HEK293T (cell line): ENCODE data around the gene CHAF1B.
"Not testable (repeated sequence)": the region's sequence is repeated elsewhere in the genome, so short reads cannot be mapped to it uniquely, and the experiment has no call there.

Source experiments
- CTCF ChIA-PET: fragments of 350-600 bp; formaldehyde crosslinking; extraction: SDS; loops from one replicate; lab custom pipeline; 2021; ENCODE audit warnings: antibody characterized with exemption, inconsistent platforms; lab: Yijun Ruan, JAX
- POLR2A ChIA-PET: fragments of 350-600 bp; formaldehyde crosslinking; extraction: SDS; loops from one replicate; lab custom pipeline; 2020; ENCODE audit warnings: antibody characterized with exemption, inconsistent platforms; lab: Yijun Ruan, JAX
- DNase-seq: peaks from one replicate; pipeline ENCODE4 v3.0.0; 2012; ENCODE audit warnings: mixed read lengths; ENCODE audit errors: extremely low spot score
- ARNT ChIP-seq: fragments of 450-650 bp; IDR thresholded peaks from 2 replicates; pipeline ENCODE4 v1.6.1; 2017; ENCODE audit warnings: mild to moderate bottlenecking
- BHLHE40 ChIP-seq: fragments of 450-650 bp; IDR thresholded peaks from 2 replicates; pipeline ENCODE4 v1.6.1; 2016; ENCODE audit warnings: mild to moderate bottlenecking, moderate library complexity, borderline replicate concordance
- CTBP1 ChIP-seq: fragments of 450-650 bp; IDR thresholded peaks from 2 replicates; pipeline ENCODE4 v1.6.1; 2016; ENCODE audit warnings: borderline replicate concordance
- ELF4 ChIP-seq: fragments of 450-650 bp; IDR thresholded peaks from 2 replicates; pipeline ENCODE4 v1.6.1; 2017; ENCODE audit warnings: antibody characterized with exemption
- FOXA1 ChIP-seq: fragments of 450-650 bp; IDR thresholded peaks from 2 replicates; pipeline ENCODE4 v1.6.1; 2016; ENCODE audit warnings: mild to moderate bottlenecking
- FOXK2 ChIP-seq: fragments of 450-650 bp; IDR thresholded peaks from 2 replicates; pipeline ENCODE4 v1.6.1; 2016; ENCODE audit warnings: mild to moderate bottlenecking
- FOXM1 ChIP-seq: fragments of 450-650 bp; IDR thresholded peaks from 2 replicates; pipeline ENCODE4 v1.6.1; 2017; ENCODE audit warnings: mild to moderate bottlenecking, borderline replicate concordance
- HDGF ChIP-seq: fragments of 450-650 bp; IDR thresholded peaks from 2 replicates; pipeline ENCODE4 v1.6.1; 2017; ENCODE audit warnings: antibody characterized with exemption, borderline replicate concordance
- L3MBTL2 ChIP-seq: fragments of 450-650 bp; conservative IDR thresholded peaks from 2 replicates; pipeline ENCODE4 v1.6.1; 2016; ENCODE audit warnings: mild to moderate bottlenecking
- LEF1 ChIP-seq: fragments of 450-650 bp; IDR thresholded peaks from 2 replicates; pipeline ENCODE4 v1.6.1; 2017; ENCODE audit warnings: mild to moderate bottlenecking, borderline replicate concordance
- NFRKB ChIP-seq: fragments of 450-650 bp; IDR thresholded peaks from 2 replicates; pipeline ENCODE4 v1.6.1; 2016; ENCODE audit warnings: mild to moderate bottlenecking, moderate library complexity
- PKNOX1 ChIP-seq: fragments of 450-650 bp; IDR thresholded peaks from 2 replicates; pipeline ENCODE4 v1.6.1; 2016
- SP1 ChIP-seq: fragments of 450-650 bp; IDR thresholded peaks from 2 replicates; pipeline ENCODE4 v1.6.1; 2017
- SUZ12 ChIP-seq: fragments of 450-650 bp; IDR thresholded peaks from 2 replicates; pipeline ENCODE4 v1.6.1; 2016; ENCODE audit warnings: mild to moderate bottlenecking
- TARDBP ChIP-seq: fragments of 450-650 bp; IDR thresholded peaks from 2 replicates; pipeline ENCODE4 v1.6.1; 2016
- ZNF384 ChIP-seq: fragments of 450-650 bp; IDR thresholded peaks from 2 replicates; pipeline ENCODE4 v1.6.1; 2016

Gene CHAF1B

GRCh38 chr21:36384885-36385232 lies 333 bp upstream of the CHAF1B start:
- ChIA-PET POLR2A (interaction anchor here (0.9 to 1.3 kb wide), 2 partner anchors 8 to 65 kb away, joined by 3 to 4 read pairs; partner anchors contain the start of gene MORC3), CTCF (no interaction called here)
- no peak for DNase-seq
- TF ChIP-seq FOXK2 (no peak), TARDBP (no peak), NFRKB (no peak), HDGF (no peak)

- POLR2A ChIA-PET: interaction anchor here (1.3 kb wide), 1 partner anchor 10 kb away, joined by 4 read pairs; no protein-coding TSS in a partner anchor
- CTCF ChIA-PET: interaction anchor here (0.6 kb wide), 1 partner anchor 20 kb away, joined by 4 read pairs; no protein-coding TSS in a partner anchor
- no peak for TF ChIP-seq FOXM1
- no peak for TF ChIP-seq CTBP1
- no peak for TF ChIP-seq NFRKB
- no peak for TF ChIP-seq L3MBTL2
- no peak for TF ChIP-seq TARDBP
- no peak for TF ChIP-seq FOXA1
- TF ChIP-seq BHLHE40: no peak
- TF ChIP-seq FOXK2: no peak
- no peak for TF ChIP-seq HDGF
- TF ChIP-seq SUZ12: no peak
- TF ChIP-seq ELF4: no peak
- no peak for TF ChIP-seq ZNF384
- no peak for TF ChIP-seq ARNT
- no peak for TF ChIP-seq SP1
- no peak for TF ChIP-seq PKNOX1
- no peak for DNase-seq
These were observed 945 bp downstream of the CHAF1B start for GRCh38 chr21:36386031-36386642.

- TF ChIP-seq TARDBP: no peak
- no peak for TF ChIP-seq SP1
- no peak for TF ChIP-seq CTBP1
- TF ChIP-seq FOXA1: no peak
- ChIA-PET POLR2A (no interaction called here), CTCF (no interaction called here)
- DNase-seq: no peak
These were observed 2.9 kb downstream of the CHAF1B start for GRCh38 chr21:36388096-36388495.

GRCh38 chr21:36388835-36389234 lies 3.6 kb downstream of the CHAF1B start:
- DNase-seq: peak; percentile 27

GRCh38 chr21:36391649-36392048 lies 6.5 kb downstream of the CHAF1B start:
- POLR2A ChIA-PET, CTCF ChIA-PET, DNase-seq: not testable (repeated sequence)

More at GRCh38 chr21:36388835-36389234, 3.6 kb downstream of the CHAF1B start:
- TF ChIP-seq L3MBTL2 (no peak), SP1 (no peak), LEF1 (no peak), ZNF384 (no peak), FOXM1 (no peak), NFRKB (no peak), ARNT (no peak), FOXK2 (no peak), ELF4 (no peak), PKNOX1 (no peak), FOXA1 (no peak), CTBP1 (no peak), SUZ12 (no peak), HDGF (no peak), TARDBP (no peak), BHLHE40 (no peak)
- POLR2A ChIA-PET: no interaction called here
- CTCF ChIA-PET: no interaction called here

- POLR2A ChIA-PET: no interaction called here
- no peak for TF ChIP-seq ARNT
- TF ChIP-seq SUZ12: no peak
- no peak for TF ChIP-seq ZNF384
- TF ChIP-seq FOXM1: no peak
- TF ChIP-seq BHLHE40: no peak
- no peak for TF ChIP-seq SP1
- TF ChIP-seq HDGF: no peak
- no peak for TF ChIP-seq FOXK2
- TF ChIP-seq L3MBTL2: no peak
- no peak for TF ChIP-seq LEF1
- no peak for TF ChIP-seq NFRKB
- no peak for TF ChIP-seq PKNOX1
- no peak for TF ChIP-seq TARDBP
- TF ChIP-seq FOXA1: no peak
- no peak for TF ChIP-seq CTBP1
- TF ChIP-seq ELF4: no peak
- DNase-seq: no peak
- CTCF ChIA-PET: no interaction called here
These were observed 10.3 kb downstream of the CHAF1B start for GRCh38 chr21:36395353-36396111.
